ENCODE measurements around the gene DXO.
"Not testable (repeated sequence)": the region's sequence is repeated elsewhere in the genome, so short reads cannot be mapped to it uniquely, and the experiment has no call there.

DXO gene

DNA sequence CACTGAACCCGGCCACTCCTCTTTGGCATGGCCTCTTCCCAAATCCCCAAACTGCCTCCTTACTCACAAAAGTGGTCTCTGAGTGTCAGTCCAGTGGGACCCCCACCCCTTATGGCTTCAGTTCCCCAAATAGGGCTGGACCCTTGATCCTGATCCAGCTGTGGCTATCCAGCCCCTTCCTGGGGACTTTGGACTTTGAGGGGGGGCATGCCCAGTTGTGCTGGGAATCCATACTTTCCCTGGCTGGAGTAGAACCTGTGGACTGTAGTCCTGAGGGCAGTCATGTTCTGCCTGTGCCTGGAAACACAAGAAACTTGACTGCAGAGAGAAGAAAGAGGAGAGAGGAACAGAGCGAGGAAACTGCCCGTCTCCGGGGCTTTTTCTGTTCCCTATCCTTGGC lies 32.5 kb upstream of the DXO start:
- H3K4me3 ChIP-seq (ENCODE audit: low read length); H3K36me3 ChIP-seq (ENCODE audit: control insufficient read depth, insufficient read depth, low read length); H3K9ac ChIP-seq (ENCODE audit: low read length); H3K27ac ChIP-seq (ENCODE audit: low read depth, low read length); H3K27me3 ChIP-seq (ENCODE audit: control insufficient read depth, insufficient read depth, low read length); H3K4me1 ChIP-seq (ENCODE audit: control insufficient read depth, insufficient read depth, low read length): not testable (repeated sequence)

GRCh38 chr6:32003301-32003700 lies 31.4 kb upstream of the DXO start:
- not testable (repeated sequence) for H3K27ac ChIP-seq (ENCODE audit: low read depth, low read length); H3K27me3 ChIP-seq (ENCODE audit: control insufficient read depth, insufficient read depth, low read length); H3K4me1 ChIP-seq (ENCODE audit: control insufficient read depth, insufficient read depth, low read length); H3K36me3 ChIP-seq (ENCODE audit: control insufficient read depth, insufficient read depth, low read length); H3K9ac ChIP-seq (ENCODE audit: low read length); H3K4me3 ChIP-seq (ENCODE audit: low read length)

GRCh38 chr6:32002546-32003268 lies 30.8 kb upstream of the DXO start:
- not testable (repeated sequence) for H3K9ac ChIP-seq (ENCODE audit: low read length); H3K36me3 ChIP-seq (ENCODE audit: control insufficient read depth, insufficient read depth, low read length); H3K4me1 ChIP-seq (ENCODE audit: control insufficient read depth, insufficient read depth, low read length); H3K4me3 ChIP-seq (ENCODE audit: low read length); H3K27ac ChIP-seq (ENCODE audit: low read depth, low read length); H3K27me3 ChIP-seq (ENCODE audit: control insufficient read depth, insufficient read depth, low read length)

DNA sequence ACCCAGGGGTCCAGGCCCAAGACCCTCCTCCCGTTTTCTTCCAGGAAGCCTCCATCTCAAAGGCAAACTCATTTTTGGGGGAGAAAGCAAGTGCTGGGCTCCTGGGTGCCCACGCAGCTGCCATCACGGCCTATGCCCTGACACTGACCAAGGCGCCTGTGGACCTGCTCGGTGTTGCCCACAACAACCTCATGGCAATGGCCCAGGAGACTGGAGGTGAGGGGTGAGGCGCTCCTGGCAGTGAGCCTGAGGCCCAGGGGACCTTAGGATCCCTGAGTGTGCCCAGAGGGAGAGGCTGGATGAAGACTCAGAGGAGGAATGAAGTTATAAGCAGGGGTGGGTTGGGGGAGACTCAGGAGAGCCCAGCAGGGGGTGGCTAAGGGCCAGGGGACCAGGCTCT lies 24.4 kb upstream of the DXO start:
- not testable (repeated sequence) for H3K4me1 ChIP-seq (ENCODE audit: control insufficient read depth, insufficient read depth, low read length); H3K27me3 ChIP-seq (ENCODE audit: control insufficient read depth, insufficient read depth, low read length); H3K9ac ChIP-seq (ENCODE audit: low read length); H3K27ac ChIP-seq (ENCODE audit: low read depth, low read length); H3K4me3 ChIP-seq (ENCODE audit: low read length); H3K36me3 ChIP-seq (ENCODE audit: control insufficient read depth, insufficient read depth, low read length)

- H3K27ac ChIP-seq (ENCODE audit: low read depth, low read length); H3K4me1 ChIP-seq (ENCODE audit: control insufficient read depth, insufficient read depth, low read length); H3K36me3 ChIP-seq (ENCODE audit: control insufficient read depth, insufficient read depth, low read length); H3K9ac ChIP-seq (ENCODE audit: low read length); H3K27me3 ChIP-seq (ENCODE audit: control insufficient read depth, insufficient read depth, low read length); H3K4me3 ChIP-seq (ENCODE audit: low read length): not testable (repeated sequence)
Observed at GRCh38 chr6:31994421-31994820, 22.5 kb upstream of the DXO start.

- H3K4me3 ChIP-seq (ENCODE audit: low read length); H3K4me1 ChIP-seq (ENCODE audit: control insufficient read depth, insufficient read depth, low read length); H3K9ac ChIP-seq (ENCODE audit: low read length); H3K27ac ChIP-seq (ENCODE audit: low read depth, low read length); H3K36me3 ChIP-seq (ENCODE audit: control insufficient read depth, insufficient read depth, low read length); H3K27me3 ChIP-seq (ENCODE audit: control insufficient read depth, insufficient read depth, low read length): not testable (repeated sequence)
Observed at GRCh38 chr6:31989363-31989762, 17.4 kb upstream of the DXO start.

DNA sequence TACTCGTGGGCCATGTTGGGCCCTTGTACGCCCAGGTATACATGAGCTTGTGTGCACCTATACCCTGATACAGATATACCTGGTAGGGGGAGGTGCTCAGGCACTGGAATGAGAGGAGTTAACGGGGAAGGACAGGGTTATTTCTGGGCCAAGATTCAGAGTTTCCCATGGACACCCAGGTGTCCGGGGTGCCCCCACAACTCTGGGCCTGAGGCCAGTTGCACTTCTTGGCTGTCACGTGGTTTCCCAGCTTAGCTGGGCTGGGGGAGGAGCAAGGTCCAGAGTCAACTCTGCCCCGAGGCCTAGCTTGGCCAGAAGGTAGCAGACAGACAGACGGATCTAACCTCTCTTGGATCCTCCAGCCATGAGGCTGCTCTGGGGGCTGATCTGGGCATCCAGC lies 9.8 kb upstream of the DXO start, which contains the start of gene C4A:
Gene C4A, plus strand, starts transcription at position 314 of the 400 bp plus-strand sequence. Its CDS starts 51 bp downstream, at position 365.
- H3K27me3 ChIP-seq (ENCODE audit: control insufficient read depth, insufficient read depth, low read length); H3K9ac ChIP-seq (ENCODE audit: low read length); H3K4me1 ChIP-seq (ENCODE audit: control insufficient read depth, insufficient read depth, low read length); H3K36me3 ChIP-seq (ENCODE audit: control insufficient read depth, insufficient read depth, low read length); H3K4me3 ChIP-seq (ENCODE audit: low read length); H3K27ac ChIP-seq (ENCODE audit: low read depth, low read length): not testable (repeated sequence)

DNA sequence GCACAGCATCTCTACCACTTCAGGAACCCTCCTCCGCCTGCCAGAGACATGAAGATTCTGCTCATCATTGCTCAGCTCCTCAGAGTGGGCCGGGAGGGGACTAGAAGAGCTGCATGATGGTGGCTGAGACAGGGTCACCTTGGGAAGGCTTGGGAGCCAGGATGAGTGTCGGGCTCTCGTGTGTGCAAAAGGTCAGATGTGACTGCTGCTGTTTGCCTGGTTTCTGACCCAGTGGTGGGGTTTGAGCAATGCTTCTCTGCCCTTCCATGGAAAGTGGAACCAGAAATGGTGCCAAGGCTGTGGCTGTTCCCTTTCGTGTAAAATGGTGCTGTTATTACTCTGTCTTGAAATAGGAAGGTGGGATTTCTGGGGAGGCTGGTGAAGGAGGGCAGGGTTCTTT lies 9.1 kb upstream of the DXO start:
- H3K27me3 ChIP-seq (ENCODE audit: control insufficient read depth, insufficient read depth, low read length); H3K36me3 ChIP-seq (ENCODE audit: control insufficient read depth, insufficient read depth, low read length); H3K9ac ChIP-seq (ENCODE audit: low read length); H3K27ac ChIP-seq (ENCODE audit: low read depth, low read length); H3K4me1 ChIP-seq (ENCODE audit: control insufficient read depth, insufficient read depth, low read length); H3K4me3 ChIP-seq (ENCODE audit: low read length): not testable (repeated sequence)

- H3K4me3 ChIP-seq (ENCODE audit: low read length); H3K36me3 ChIP-seq (ENCODE audit: control insufficient read depth, insufficient read depth, low read length); H3K27me3 ChIP-seq (ENCODE audit: control insufficient read depth, insufficient read depth, low read length); H3K4me1 ChIP-seq (ENCODE audit: control insufficient read depth, insufficient read depth, low read length); H3K27ac ChIP-seq (ENCODE audit: low read depth, low read length); H3K9ac ChIP-seq (ENCODE audit: low read length): not testable (repeated sequence)
Observed at GRCh38 chr6:31980195-31980876, 8.4 kb upstream of the DXO start.

DNA sequence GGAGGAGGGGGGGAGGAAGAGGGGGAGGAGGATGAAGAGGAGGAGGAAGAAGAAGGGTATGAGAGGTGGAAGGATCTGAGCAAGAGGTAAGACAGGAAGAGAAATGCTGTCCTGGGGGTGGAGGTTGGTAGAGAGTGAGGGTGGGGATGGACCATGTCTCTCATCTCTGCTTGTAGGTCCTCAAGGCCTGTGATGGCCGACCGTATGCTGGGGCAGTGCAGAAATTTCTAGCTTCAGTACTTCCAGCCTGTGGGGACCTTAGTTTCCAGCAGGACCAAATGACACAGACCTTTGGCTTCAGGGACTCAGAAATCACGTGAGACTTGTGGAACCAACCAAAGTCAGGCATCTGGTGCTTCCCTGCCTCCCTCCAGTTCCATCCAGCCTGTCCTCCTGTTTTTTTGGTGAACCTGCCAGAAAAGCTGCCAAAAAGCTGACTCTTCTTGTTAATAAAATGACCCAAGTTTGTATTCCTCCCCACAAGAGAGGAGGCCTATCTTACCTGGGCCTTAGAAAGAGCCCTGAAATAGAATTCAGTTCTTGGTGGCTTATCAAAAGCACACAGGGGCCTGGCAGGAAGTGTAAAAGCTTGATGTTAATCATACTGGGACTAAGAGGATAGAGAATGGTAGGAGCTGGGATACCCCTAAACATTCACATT lies 7.4 kb upstream of the DXO start:
- Histone ChIP-seq H3K36me3 (ENCODE audit: control insufficient read depth, insufficient read depth, low read length) (no peaks in the 10 kb centered on the region), H3K4me1 (ENCODE audit: control insufficient read depth, insufficient read depth, low read length) (no peaks in the 10 kb centered on the region), H3K27me3 (ENCODE audit: control insufficient read depth, insufficient read depth, low read length) (no peaks in the 10 kb centered on the region), H3K27ac (ENCODE audit: low read depth, low read length) (no peak overlapping the region), H3K4me3 (ENCODE audit: low read length) (no peak overlapping the region), H3K9ac (ENCODE audit: low read length) (no peak overlapping the region)

DNA sequence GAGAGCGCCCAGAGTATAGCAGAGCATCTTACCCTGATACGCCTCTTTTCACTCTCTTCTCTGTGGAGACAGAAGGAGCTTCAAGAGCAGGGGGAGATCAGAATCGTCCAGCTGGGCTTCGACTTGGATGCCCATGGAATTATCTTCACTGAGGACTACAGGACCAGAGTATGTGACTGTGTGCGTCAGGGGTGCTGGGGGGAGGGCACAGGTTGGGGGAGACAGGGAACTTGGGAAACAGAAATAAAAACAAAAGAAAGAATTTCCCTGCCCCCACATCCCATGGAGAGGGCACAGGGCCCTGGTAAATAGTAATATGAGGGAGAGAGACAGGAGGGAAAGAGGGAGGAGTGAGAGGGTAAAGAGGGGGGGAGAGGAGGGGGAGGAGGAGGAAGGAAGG lies 6.9 kb upstream of the DXO start:
- no peak overlapping the region for H3K9ac ChIP-seq (ENCODE audit: low read length)
- no peak overlapping the region for H3K27ac ChIP-seq (ENCODE audit: low read depth, low read length)

GRCh38 chr6:31977816-31978431 lies 6.0 kb upstream of the DXO start:
- Histone ChIP-seq H3K4me3 (ENCODE audit: low read length) (no peak overlapping the region), H3K36me3 (ENCODE audit: control insufficient read depth, insufficient read depth, low read length) (no peaks in the 10 kb centered on the region), H3K27ac (ENCODE audit: low read depth, low read length) (no peak overlapping the region), H3K9ac (ENCODE audit: low read length) (no peak overlapping the region), H3K4me1 (ENCODE audit: control insufficient read depth, insufficient read depth, low read length) (peaks cover 4% of the 10 kb centered on the region), H3K27me3 (ENCODE audit: control insufficient read depth, insufficient read depth, low read length) (no peaks in the 10 kb centered on the region)

More for the DNA sequence above, 6.9 kb upstream of the DXO start:
- Histone ChIP-seq H3K4me1 (ENCODE audit: control insufficient read depth, insufficient read depth, low read length) (no peaks in the 10 kb centered on the region), H3K4me3 (ENCODE audit: low read length) (no peak overlapping the region), H3K27me3 (ENCODE audit: control insufficient read depth, insufficient read depth, low read length) (no peaks in the 10 kb centered on the region), H3K36me3 (ENCODE audit: control insufficient read depth, insufficient read depth, low read length) (no peaks in the 10 kb centered on the region)
